OCI-LY3 (cell line): ENCODE results near the gene RSPH6A.

Experiments used
- EZH2phosphoT487 ChIP-seq: fragments of 200-600 bp; shearing (Covaris generic); IDR thresholded peaks from 2 replicates; pipeline ENCODE4 v1.6.1; 2018; ENCODE audit warnings: antibody characterized with exemption, mixed run types, low read depth
- TF ChIP-seq, protein P1 (sequence below): fragments of 200-600, 300-600 bp; sonication (generic); IDR thresholded peaks from 2 replicates; pipeline ENCODE4 v1.5.1; 2014; ENCODE audit warnings: antibody characterized with exemption, low read length, low read depth

DNA sequence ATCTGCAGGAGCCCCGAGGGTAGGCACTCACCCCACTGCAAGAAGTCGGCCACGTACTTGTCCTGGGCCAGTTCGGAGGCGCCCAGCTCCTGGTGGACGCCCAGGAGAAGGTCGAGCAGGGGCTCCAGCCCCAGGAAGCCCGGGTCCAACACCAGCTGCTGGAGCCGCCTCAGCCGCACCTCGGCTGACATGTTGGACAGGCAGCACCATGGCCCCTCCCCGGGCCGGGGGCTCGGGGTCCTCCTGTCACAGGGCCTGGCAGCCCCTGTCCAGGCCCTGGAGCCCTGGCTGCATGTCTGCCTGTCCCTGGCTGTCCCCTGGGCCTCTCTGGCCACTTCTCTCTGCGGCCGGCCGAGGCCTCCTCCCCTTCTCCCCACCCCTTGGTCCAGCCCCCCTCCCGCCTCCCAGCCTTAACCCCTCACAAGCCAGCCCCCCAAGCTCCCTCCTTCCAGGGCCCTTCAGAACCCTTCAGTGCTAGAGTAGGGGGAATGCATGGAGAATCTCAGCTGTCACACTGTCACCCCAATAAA, 32.9 kb downstream of the RSPH6A start, which contains the start of gene DMPK:
- TF ChIP-seq, protein P1, sequence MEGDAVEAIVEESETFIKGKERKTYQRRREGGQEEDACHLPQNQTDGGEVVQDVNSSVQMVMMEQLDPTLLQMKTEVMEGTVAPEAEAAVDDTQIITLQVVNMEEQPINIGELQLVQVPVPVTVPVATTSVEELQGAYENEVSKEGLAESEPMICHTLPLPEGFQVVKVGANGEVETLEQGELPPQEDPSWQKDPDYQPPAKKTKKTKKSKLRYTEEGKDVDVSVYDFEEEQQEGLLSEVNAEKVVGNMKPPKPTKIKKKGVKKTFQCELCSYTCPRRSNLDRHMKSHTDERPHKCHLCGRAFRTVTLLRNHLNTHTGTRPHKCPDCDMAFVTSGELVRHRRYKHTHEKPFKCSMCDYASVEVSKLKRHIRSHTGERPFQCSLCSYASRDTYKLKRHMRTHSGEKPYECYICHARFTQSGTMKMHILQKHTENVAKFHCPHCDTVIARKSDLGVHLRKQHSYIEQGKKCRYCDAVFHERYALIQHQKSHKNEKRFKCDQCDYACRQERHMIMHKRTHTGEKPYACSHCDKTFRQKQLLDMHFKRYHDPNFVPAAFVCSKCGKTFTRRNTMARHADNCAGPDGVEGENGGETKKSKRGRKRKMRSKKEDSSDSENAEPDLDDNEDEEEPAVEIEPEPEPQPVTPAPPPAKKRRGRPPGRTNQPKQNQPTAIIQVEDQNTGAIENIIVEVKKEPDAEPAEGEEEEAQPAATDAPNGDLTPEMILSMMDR, result no peak
- no peak for TF ChIP-seq EZH2phosphoT487
